GM06990 (cell line): ENCODE data around the gene HIC2.
"Not testable (repeated sequence)": the region's sequence is repeated elsewhere in the genome, so short reads cannot be mapped to it uniquely, and the experiment has no call there.

Source experiments
- DNase-seq: peaks from one replicate; pipeline ENCODE4 v3.0.0-alpha.2; 2011; ENCODE audit not compliant: insufficient read length; ENCODE audit errors: extremely low read depth
- H3K27me3 ChIP-seq: replicated peaks from 2 replicates; pipeline ENCODE4 v1.6.0; 2011; ENCODE audit warnings: low read length; ENCODE audit not compliant: control insufficient read depth, insufficient read depth
- H3K36me3 ChIP-seq: 2 replicates; pipeline ENCODE4 v1.5.1; 2011; ENCODE audit warnings: low read length; ENCODE audit not compliant: control insufficient read depth, insufficient read depth
- H3K4me3 ChIP-seq: replicated peaks from 2 replicates; pipeline ENCODE4 v1.5.1; 2011; ENCODE audit warnings: low read depth, mild to moderate bottlenecking, control low read depth, low read length
- CTCF ChIP-seq: IDR thresholded peaks from 2 replicates; pipeline ENCODE4 v1.5.1; 2011; ENCODE audit warnings: low read length, control low read depth, mild to moderate bottlenecking, inconsistent platforms; ENCODE audit not compliant: insufficient read depth, poor library complexity, severe bottlenecking

The HIC2 gene

GRCh38 chr22:21450858-21451353 lies 33.7 kb downstream of the HIC2 start:
- TF ChIP-seq CTCF, result no peak
- DNase-seq, result no peak
- Histone ChIP-seq H3K4me3 (no peak overlapping the region), H3K27me3 (no peaks in the 10 kb centered on the region), H3K36me3 (peaks cover 5% of the 10 kb centered on the region)

- no peaks in the 10 kb centered on the region for H3K36me3 ChIP-seq
- no peak overlapping the region for H3K4me3 ChIP-seq
- no peaks in the 10 kb centered on the region for H3K27me3 ChIP-seq
- no peak for TF ChIP-seq CTCF
- DNase-seq, result no peak
Observed at GRCh38 chr22:21451545-21452520, 34.7 kb downstream of the HIC2 start.

GRCh38 chr22:21452666-21453065 lies 35.5 kb downstream of the HIC2 start:
- not testable (repeated sequence) for DNase-seq, H3K36me3 ChIP-seq, H3K27me3 ChIP-seq, H3K4me3 ChIP-seq

GRCh38 chr22:21454998-21455333 lies 37.8 kb downstream of the HIC2 start:
- not testable (repeated sequence) for H3K27me3 ChIP-seq, DNase-seq, H3K4me3 ChIP-seq, H3K36me3 ChIP-seq

- no peak for TF ChIP-seq CTCF
Observed at GRCh38 chr22:21455334-21456089, 38.3 kb downstream of the HIC2 start.

GRCh38 chr22:21457023-21457787 lies 40.0 kb downstream of the HIC2 start:
- no peak for DNase-seq
- H3K4me3 ChIP-seq, result no peak overlapping the region

More at GRCh38 chr22:21455334-21456089, 38.3 kb downstream of the HIC2 start:
- H3K4me3 ChIP-seq, result no peak overlapping the region
- H3K27me3 ChIP-seq, result no peaks in the 10 kb centered on the region
- no peaks in the 10 kb centered on the region for H3K36me3 ChIP-seq
- DNase-seq, result no peak

GRCh38 chr22:21462672-21463071 lies 45.5 kb downstream of the HIC2 start:
- not testable (repeated sequence) for H3K4me3 ChIP-seq, DNase-seq, H3K27me3 ChIP-seq, H3K36me3 ChIP-seq

More at GRCh38 chr22:21457023-21457787, 40.0 kb downstream of the HIC2 start:
- H3K27me3 ChIP-seq, result no peaks in the 10 kb centered on the region
- H3K36me3 ChIP-seq, result no peaks in the 10 kb centered on the region
- TF ChIP-seq CTCF, result no peak

GRCh38 chr22:21467337-21468193 lies 50.4 kb downstream of the HIC2 start, which contains the start of gene TMEM191C:
Gene TMEM191C (plus strand): TSS chr22:21467387. CDS start chr22:21467460, 73 bp downstream.
- peak within 1 kb of the TSS; percentile 40 for H3K4me3 ChIP-seq
- H3K36me3 ChIP-seq, H3K27me3 ChIP-seq, DNase-seq: not testable (repeated sequence)
